K562 (cell line): ENCODE data around the gene COLQ. TPM values are rescaled to one million over a fixed set of nuclear protein-coding genes. Genes with fewer than 3 reads are reported as not detected.

Experiments
- ATAC-seq: fragments of 200-7000 bp; cut with Tn5 transposase; 3 replicates; pipeline ENCODE4 v1.9.1; 2020; ENCODE audit warnings: moderate library complexity
- BruUV-seq: library from RNA; stranded (reverse); fragments of 400-500 nt; replicated peaks from 2 replicates; lab custom pipeline; 2021; lab: Mats Ljungman, UMichigan
- CTCF ChIA-PET: fragments of 300-600 bp; formaldehyde crosslinking; extraction: SDS; loops from one replicate; lab custom pipeline; 2021; ENCODE audit warnings: low intra/inter-chr PET ratio; lab: Yijun Ruan, JAX
- POLR2A ChIA-PET: fragments of 300-600, 350-650 bp; sonication (Branson Sonifier 250); formaldehyde crosslinking; extraction: SDS; loops from one replicate; lab custom pipeline; 2021; ENCODE audit warnings: antibody characterized with exemption, inconsistent platforms; lab: Yijun Ruan, JAX
- DNase-seq, 4 experiments: peaks; one replicate each; pipeline versions ENCODE4 v3.0.0 to v3.0.0-alpha.2; 2011 to 2018; ENCODE audit warnings: low spot score in 3 of 4, mixed read lengths in 3 of 4; ENCODE audit errors: extremely low read depth in 1 of 4
- FAIRE-seq: peaks from 2 replicates; lab custom pipeline; 2011; peaks lifted over from hg19 to GRCh38; lab: Jason Lieb, UNC
- H2AFZ ChIP-seq: 2 replicates; pipeline ENCODE4 v1.6.0; 2011; ENCODE audit warnings: low read depth, low read length, control low read depth, inconsistent platforms
- H3K27ac ChIP-seq: fragments of 200-600 bp; 3 replicates; pipeline ENCODE4 v1.8.0; 2011; ENCODE audit warnings: low read depth, mild to moderate bottlenecking, control low read depth, inconsistent platforms, low read length, moderate library complexity, mixed read lengths; ENCODE audit errors: extremely low read depth
- H3K27me3 ChIP-seq, 2 experiments: fragments of 300-600 bp in 1 of 2; 2 replicates in 1 of 2; 3 replicates in 1 of 2; pipeline versions ENCODE4 v1.6.0 to v1.8.0; 2011; ENCODE audit warnings: inconsistent platforms in 2 of 2, low read length in 2 of 2, mild to moderate bottlenecking in 1 of 2, mixed read lengths in 1 of 2, moderate library complexity in 1 of 2; ENCODE audit not compliant: control insufficient read depth in 2 of 2, insufficient read depth in 2 of 2
- H3K36me3 ChIP-seq: fragments of 300-600 bp; 3 replicates; pipeline ENCODE4 v1.8.0; 2011; ENCODE audit warnings: mild to moderate bottlenecking, low read length, inconsistent platforms; ENCODE audit not compliant: control insufficient read depth, insufficient read depth
- H3K4me1 ChIP-seq, 2 experiments: fragments of 200-600 bp in 1 of 2; replicated peaks in 1 of 2; 2 replicates in 1 of 2; 3 replicates in 1 of 2; pipeline versions ENCODE4 v1.5.1 to v1.8.0; 2011; ENCODE audit warnings: inconsistent platforms in 2 of 2, low read length in 2 of 2, mild to moderate bottlenecking in 1 of 2, mixed read lengths in 1 of 2, moderate library complexity in 1 of 2; ENCODE audit not compliant: control insufficient read depth in 2 of 2, insufficient read depth in 2 of 2
- H3K4me2 ChIP-seq: 2 replicates; pipeline ENCODE4 v1.6.1; 2011; ENCODE audit warnings: low read length, control low read depth, inconsistent platforms, mixed read lengths; ENCODE audit not compliant: insufficient read depth
- H3K4me3 ChIP-seq: fragments of 200-600 bp; sonication (generic), shearing (Covaris generic); 2 replicates; pipeline ENCODE4 v1.5.1; 2016; ENCODE audit warnings: control low read depth, inconsistent platforms
- H3K79me2 ChIP-seq: fragments of 200-600 bp; 3 replicates; pipeline ENCODE4 v1.8.0; 2011; ENCODE audit warnings: low read length, inconsistent platforms; ENCODE audit not compliant: control insufficient read depth, insufficient read depth
- H3K9ac ChIP-seq, 2 experiments: 2 replicates each; pipeline versions ENCODE4 v1.6.0 to v1.6.1; 2011; ENCODE audit warnings: low read depth in 2 of 2, low read length in 2 of 2, control low read depth in 1 of 2, inconsistent platforms in 1 of 2, mild to moderate bottlenecking in 1 of 2, mixed read lengths in 1 of 2; ENCODE audit not compliant: insufficient read depth in 1 of 2
- H3K9me1 ChIP-seq: one replicate; pipeline ENCODE4 v1.6.0; 2011; ENCODE audit warnings: inconsistent platforms, mild to moderate bottlenecking, low read length, moderate library complexity; ENCODE audit not compliant: control insufficient read depth, insufficient read depth
- H3K9me3 ChIP-seq: replicated peaks from 2 replicates; pipeline ENCODE4 v1.5.1; 2011; ENCODE audit warnings: low read depth, low read length, inconsistent platforms; ENCODE audit not compliant: control insufficient read depth, insufficient read depth
- H4K20me1 ChIP-seq: replicated peaks from 2 replicates; pipeline ENCODE4 v1.6.1; 2011; ENCODE audit warnings: low read length, inconsistent platforms, mixed read lengths; ENCODE audit not compliant: control insufficient read depth, insufficient read depth
- ARHGAP35 ChIP-seq: fragments of 450-650 bp; IDR thresholded peaks from 2 replicates; pipeline ENCODE4 v1.6.1; 2018; ENCODE audit not compliant: partially characterized antibody
- CREB5 ChIP-seq: fragments of 250-450 bp; sonication (Bioruptor Pico); IDR thresholded peaks from 2 replicates; pipeline ENCODE4 v1.5.0; 2020; ENCODE audit warnings: mild to moderate bottlenecking
- CTCF ChIP-seq, 3 experiments: IDR thresholded peaks in 2 of 3; conservative IDR thresholded peaks in 1 of 3; 2 replicates each; pipeline ENCODE4 v1.5.1; 2011 to 2012; ENCODE audit warnings: low read length in 3 of 3, mild to moderate bottlenecking in 3 of 3, control low read depth in 2 of 3, improper control_type of control experiment in 1 of 3, inconsistent platforms in 1 of 3, low read depth in 1 of 3, mixed read lengths in 1 of 3, moderate library complexity in 1 of 3; ENCODE audit not compliant: insufficient read depth in 2 of 3
- DNMT1 ChIP-seq: fragments of 450-650 bp; IDR thresholded peaks from 2 replicates; pipeline ENCODE4 v1.6.1; 2016; ENCODE audit warnings: antibody characterized with exemption, mild to moderate bottlenecking
- ERF ChIP-seq: fragments of 450-650 bp; formaldehyde crosslinking; IDR thresholded peaks from 2 replicates; pipeline ENCODE4 v1.4.0; 2020; ENCODE audit warnings: mild to moderate bottlenecking, mixed read lengths
- KLF6 ChIP-seq: fragments of 250-450 bp; sonication (Bioruptor Pico); IDR thresholded peaks from 2 replicates; pipeline ENCODE4 v1.4.0; 2020; ENCODE audit warnings: mild to moderate bottlenecking, moderate library complexity, borderline replicate concordance
- MAFK ChIP-seq: IDR thresholded peaks from 2 replicates; pipeline ENCODE4 v1.6.1; 2011; ENCODE audit warnings: low read length, improper control_type of control experiment
- PHB ChIP-seq: fragments of 250-450 bp; sonication (Bioruptor Pico); IDR thresholded peaks from 2 replicates; pipeline ENCODE4 v1.5.0; 2021
- POU5F1 ChIP-seq: fragments of 150-350 bp; IDR thresholded peaks from 2 replicates; pipeline ENCODE4 v1.6.1; 2014; ENCODE audit warnings: borderline replicate concordance, low read length, low read depth, mild to moderate bottlenecking; ENCODE audit not compliant: partially characterized antibody
- RBBP5 ChIP-seq: fragments of 200-600 bp; sonication (generic); IDR thresholded peaks from 2 replicates; pipeline ENCODE4 v1.6.1; 2012; ENCODE audit warnings: borderline replicate concordance, mild to moderate bottlenecking, low read length, control low read depth, inconsistent platforms; ENCODE audit not compliant: insufficient read depth, poor library complexity, severe bottlenecking
- RBM17 ChIP-seq: fragments of 200-400 bp; formaldehyde crosslinking; IDR thresholded peaks from 2 replicates; pipeline ENCODE4 v1.6.1; 2017; ENCODE audit warnings: low read depth, mild to moderate bottlenecking, low read length, borderline replicate concordance
- RNF2 ChIP-seq: sonication (generic); IDR thresholded peaks from 2 replicates; pipeline ENCODE4 v1.6.1; 2016
- SIN3A ChIP-seq, 2 experiments: fragments of 150-350 bp in 1 of 2; IDR thresholded peaks; 2 replicates each; pipeline ENCODE4 v1.6.1; 2011 to 2016; ENCODE audit warnings: borderline replicate concordance in 2 of 2, low read depth in 2 of 2, low read length in 2 of 2, mild to moderate bottlenecking in 2 of 2, moderate library complexity in 2 of 2; ENCODE audit not compliant: control insufficient read depth in 1 of 2
- SRSF3 ChIP-seq: fragments of 200-400 bp; formaldehyde crosslinking; IDR thresholded peaks from 2 replicates; pipeline ENCODE4 v1.6.1; 2016; ENCODE audit warnings: mild to moderate bottlenecking, low read length, moderate library complexity; ENCODE audit not compliant: insufficient read depth
- STAT5B ChIP-seq: fragments of 250-450 bp; sonication (Bioruptor Pico); IDR thresholded peaks from 2 replicates; pipeline ENCODE4 v1.8.0; 2021; ENCODE audit warnings: mild to moderate bottlenecking, inconsistent platforms
- ZC3H8 ChIP-seq: fragments of 450-650 bp; IDR thresholded peaks from 2 replicates; pipeline ENCODE4 v1.6.1; 2017
- ZNF444 ChIP-seq: fragments of 250-450 bp; sonication (Bioruptor Pico); IDR thresholded peaks from 2 replicates; pipeline ENCODE4 v1.4.0; 2020; ENCODE audit warnings: mild to moderate bottlenecking, moderate library complexity
- ZNF583 ChIP-seq: fragments of 250-450 bp; sonication (Bioruptor Pico); IDR thresholded peaks from 2 replicates; pipeline ENCODE4 v1.4.0; 2020
- ZNF584 ChIP-seq: fragments of 200-800 bp; sonication (Bioruptor generic); IDR thresholded peaks from 2 replicates; pipeline ENCODE4 v1.6.1; 2016; ENCODE audit warnings: low read depth, mild to moderate bottlenecking, missing genetic modification characterization, missing compliant biosample characterization
- ZNF76 ChIP-seq: fragments of 250-450 bp; sonication (Bioruptor Pico); IDR thresholded peaks from 2 replicates; pipeline ENCODE4 v1.4.0; 2020; ENCODE audit warnings: mild to moderate bottlenecking, moderate library complexity, borderline replicate concordance
- WGBS: fragments of 100-300 bp; shearing (Covaris generic); methylation state at CpG from one replicate; pipeline ENCODE4 v1.1.6; 2016; ENCODE audit warnings: low coverage, mixed read lengths; ENCODE audit not compliant: insufficient coverage; ENCODE audit errors: missing lambda C conversion rate; 5-methylcytosine and 5-hydroxymethylcytosine counted together
- in situ Hi-C: fragments of 300-500 bp; cut with MboI; formaldehyde crosslinking; loops from 4 replicates; pipeline ENCODE4 v1.15.0; 2018; ENCODE audit warnings: inconsistent platforms, mixed read lengths
- intact Hi-C: fragments of 100-400 bp; cut with micrococcal nuclease; formaldehyde crosslinking; loops from 2 replicates; pipeline ENCODE4 v1.14.2; 2022
- polyA plus RNA-seq, 8 experiments: library from polyadenylated mRNA; depleted of rRNA in 4 of 8; stranded (reverse) in 5 of 8; unstranded in 3 of 8; fragments of >200 nt; fragmentation: Nextera tagmentation in 2 of 8; fragmentation: Illumina TruSeq in 1 of 8; extraction: Ambion mirVana in 2 of 8; extraction: Trizol in 1 of 8; gene quantifications; 2 replicates each; pipeline versions ENCODE4 v1.2.1 to v1.2.3, GENCODE V29; 2011 to 2014; ENCODE audit warnings: inconsistent platforms in 1 of 8, missing spikeins in 1 of 8
- total RNA-seq, 7 experiments: library from RNA; depleted of rRNA in 6 of 7; stranded (reverse); fragments of >200 nt in 6 of 7; fragmentation: Illumina TruSeq in 2 of 7; extraction: Trizol in 2 of 7; gene quantifications; 2 replicates each; pipeline versions ENCODE4 v1.2.1 to v1.2.3, GENCODE V29; 2011 to 2021; ENCODE audit warnings: low replicate concordance in 1 of 7

COLQ gene
- total and polyA plus RNA-seq, 9 of the 15 experiments (the other 6 are each of a cell fraction or from before 2014, with no cell fraction given), result 0.04 to 0.36 (median 0.27) TPM; not detected in 4

- TF ChIP-seq ZC3H8, result no peak
These were observed 10.3 kb downstream of the COLQ start (continued) for GRCh38 chr3:15511156-15511555.

DNA sequence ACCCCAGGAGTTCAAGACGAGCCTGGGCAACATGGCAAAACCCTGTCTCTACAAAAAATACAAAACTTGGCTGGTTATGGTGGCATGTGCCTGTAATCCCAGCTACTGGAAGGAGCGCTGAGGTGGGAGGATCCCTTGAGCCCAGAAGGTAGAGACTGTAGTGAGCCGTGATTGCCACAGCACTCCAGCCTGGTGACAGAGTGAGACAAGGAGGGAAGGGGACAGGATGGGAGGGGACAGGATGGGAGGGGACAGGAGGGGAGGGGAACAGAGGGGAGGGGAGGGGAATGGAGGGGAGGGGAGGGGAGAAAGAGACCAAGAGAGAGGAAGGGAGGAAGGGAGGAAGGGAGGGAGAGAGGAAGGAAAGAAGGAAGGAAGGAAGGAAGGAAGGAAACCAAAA is 11.0 kb downstream of the COLQ start:
- H3K4me2 ChIP-seq, result no peak overlapping the region
- H3K4me1 ChIP-seq, result no peaks in the 10 kb centered on the region
- BruUV-seq, result no TSS peak
- no peak for DNase-seq
- H3K79me2 ChIP-seq, result no peaks in the 10 kb centered on the region
- 0 out of 2 replicates have a peak, but pooled peaks cover 1% of the 10 kb centered on the region for H3K9me3 ChIP-seq
- TF ChIP-seq PHB (CRISPR knock-in tag), result no peak
- TF ChIP-seq ZNF584, result no peak
- no peak for TF ChIP-seq ERF
- no peak for TF ChIP-seq CREB5 (CRISPR knock-in tag)
- TF ChIP-seq KLF6 (CRISPR knock-in tag), result no peak
- no peak for TF ChIP-seq SIN3A (IDR thresholded peaks at IDR 0.05; ENCODE audit: borderline replicate concordance in 2 of 2, control insufficient read depth in 1 of 2, low read depth in 2 of 2, low read length in 2 of 2)
- TF ChIP-seq ZNF583 (CRISPR knock-in tag), result no peak
- no peak for TF ChIP-seq RNF2
- no peak for TF ChIP-seq ZNF444
- TF ChIP-seq POU5F1, result no peak
- no peak for TF ChIP-seq MAFK
- no peak for TF ChIP-seq CTCF (IDR thresholded peaks at IDR 0.05 in 2 of 3, conservative IDR thresholded peaks at IDR 0.05 in 1 of 3; ENCODE audit: insufficient read depth in 2 of 3, low read depth in 1 of 3, low read length in 3 of 3)
- TF ChIP-seq RBM17, result no peak
- no peak for TF ChIP-seq ZNF76 (CRISPR knock-in tag)
- no peak for TF ChIP-seq STAT5B (CRISPR knock-in tag)
- TF ChIP-seq SRSF3, result no peak
- no peak for TF ChIP-seq DNMT1
- TF ChIP-seq RBBP5, result no peak
- no peak for TF ChIP-seq ARHGAP35
- 0% methylated on average over 3 of the region's 3 CpGs for WGBS
- ChIA-PET CTCF (interaction anchor here (0.7 kb wide), 1 partner anchor 60 kb away, joined by 4 read pairs; no protein-coding TSS in a partner anchor), POLR2A (interaction anchor here (2.0 kb wide), 1 partner anchor 15 kb away, joined by 5 read pairs; no protein-coding TSS in a partner anchor)
- no peak overlapping the region for H2AFZ ChIP-seq
- no peak for ATAC-seq
- no peak overlapping the region for H3K9ac ChIP-seq
- no peak overlapping the region for H3K27ac ChIP-seq
- intact Hi-C loops (no loop called here), in situ Hi-C loops (no loop called here)
- H4K20me1 ChIP-seq, result no peaks in the 10 kb centered on the region
- FAIRE-seq, result no peak
- H3K36me3 ChIP-seq, result no peaks in the 10 kb centered on the region
- no peaks in the 10 kb centered on the region for H3K9me1 ChIP-seq
- no peak overlapping the region for H3K4me3 ChIP-seq
- peaks cover 50 to 68% of the 10 kb centered on the region in 2 experiments for H3K27me3 ChIP-seq
